GM18517 (cell line): ENCODE measurements around the gene CFAP46.

ENCODE experiments used
- ATAC-seq: cut with Tn5 transposase; IDR thresholded peaks from one replicate; pipeline ENCODE4 v1.9.1; 2021; ENCODE audit warnings: mild to moderate bottlenecking, moderate library complexity; ENCODE audit not compliant: unreplicated experiment

CFAP46 gene

GRCh38 chr10:132812520-132812919 lies 129.8 kb downstream of the CFAP46 start:
- ATAC-seq = no peak

GRCh38 chr10:132811891-132812481 lies 130.4 kb downstream of the CFAP46 start:
- no peak for ATAC-seq

GRCh38 chr10:132810807-132811700 lies 131.3 kb downstream of the CFAP46 start:
- ATAC-seq = no peak

- no peak for ATAC-seq
These were observed 132.1 kb downstream of the CFAP46 start for GRCh38 chr10:132810141-132810806.

- ATAC-seq = no peak
These were observed 132.9 kb downstream of the CFAP46 start for GRCh38 chr10:132809232-132810140.

GRCh38 chr10:132808383-132809231 lies 133.8 kb downstream of the CFAP46 start:
- no peak for ATAC-seq

GRCh38 chr10:132807621-132808049 lies 134.7 kb downstream of the CFAP46 start:
- ATAC-seq = no peak

GRCh38 chr10:132806561-132807003 lies 135.8 kb downstream of the CFAP46 start:
- ATAC-seq = no peak

GRCh38 chr10:132806110-132806509 lies 136.3 kb downstream of the CFAP46 start:
- ATAC-seq = no peak

- no peak for ATAC-seq
These were observed 136.8 kb downstream of the CFAP46 start for GRCh38 chr10:132805599-132805998.

- no peak for ATAC-seq
These were observed 137.5 kb downstream of the CFAP46 start for GRCh38 chr10:132804785-132805426.

- no peak for ATAC-seq
These were observed 138.1 kb downstream of the CFAP46 start for GRCh38 chr10:132804287-132804686.

GRCh38 chr10:132803416-132804210 lies 138.8 kb downstream of the CFAP46 start:
- ATAC-seq = no peak

GRCh38 chr10:132802694-132803320 lies 139.6 kb downstream of the CFAP46 start:
- no peak for ATAC-seq

GRCh38 chr10:132802048-132802447 lies 140.3 kb downstream of the CFAP46 start:
- no peak for ATAC-seq

GRCh38 chr10:132799865-132800264 lies 142.5 kb downstream of the CFAP46 start:
- no peak for ATAC-seq

GRCh38 chr10:132798876-132799275 lies 143.5 kb downstream of the CFAP46 start:
- no peak for ATAC-seq

- ATAC-seq = no peak
These were observed 144.0 kb downstream of the CFAP46 start for GRCh38 chr10:132798403-132798802.
